ENCODE data around the gene CBX1. TPM values are rescaled to one million over a fixed set of nuclear protein-coding genes. Genes with fewer than 3 reads are reported as not detected.
A peak's percentile ranks its signal among the peaks of the same experiment; 100 is the strongest.

Gene CBX1
- total and polyA plus RNA-seq, 2 of the 13 experiments (the other 11 are each of a cell fraction or from before 2014, with no cell fraction given), result 17.8 to 108 TPM

- TF ChIP-seq AKNA (CRISPR knock-in tag; IDR thresholded peaks at IDR 0.05; ENCODE audit: borderline replicate concordance), result peak; percentile 73; the same call in 1 of the 2 replicates
- TF ChIP-seq ZBTB3 (CRISPR knock-in tag; IDR thresholded peaks at IDR 0.05; ENCODE audit: borderline replicate concordance, low read depth), result peak; percentile 90
- TF ChIP-seq SOX13 (IDR thresholded peaks at IDR 0.05), result no peak
- no peak for TF ChIP-seq SOX13 (CRISPR knock-in tag; conservative IDR thresholded peaks at IDR 0.05 in 1 of 2, IDR thresholded peaks at IDR 0.05 in 1 of 2)
- TF ChIP-seq SKI (IDR thresholded peaks at IDR 0.05; ENCODE audit: partially characterized antibody), result no peak
- TF ChIP-seq ZNF577 (CRISPR knock-in tag; IDR thresholded peaks at IDR 0.05; ENCODE audit: borderline replicate concordance, low read depth), result 0 out of 2 replicates have a peak, but pooled peaks have one; percentile 77
- peak; percentile 67; the same call in 1 of the 2 replicates for TF ChIP-seq TP53 (CRISPR knock-in tag; conservative IDR thresholded peaks at IDR 0.05)
- peak; percentile 57; the same call in 1 of the 2 replicates for TF ChIP-seq ARHGAP35 (CRISPR knock-in tag; IDR thresholded peaks at IDR 0.05; ENCODE audit: borderline replicate concordance)
- peak; percentile 41; the same call in 1 of the 2 replicates for TF ChIP-seq TOPORS (CRISPR knock-in tag; IDR thresholded peaks at IDR 0.05)
- TF ChIP-seq NCOA2 (CRISPR knock-in tag; IDR thresholded peaks at IDR 0.05), result no peak
- peak; percentile 76; the same call in 1 of the 2 replicates for TF ChIP-seq ZSCAN31 (CRISPR knock-in tag; IDR thresholded peaks at IDR 0.05; ENCODE audit: low read depth)
- TF ChIP-seq KDM3A (CRISPR knock-in tag; IDR thresholded peaks at IDR 0.05; ENCODE audit: low read depth), result 0 out of 2 replicates have a peak, but pooled peaks have one; percentile 2
- TF ChIP-seq ZNF570 (CRISPR knock-in tag; IDR thresholded peaks at IDR 0.05; ENCODE audit: borderline replicate concordance), result peak; percentile 90; the same call in 1 of the 2 replicates
- TF ChIP-seq ZNF136 (CRISPR knock-in tag; IDR thresholded peaks at IDR 0.05; ENCODE audit: low read depth), result no peak
- peak; percentile 80; the same call in 1 of the 2 replicates for TF ChIP-seq IRF9 (CRISPR knock-in tag; IDR thresholded peaks at IDR 0.05; ENCODE audit: borderline replicate concordance)
- no peak for TF ChIP-seq SMARCC2 (IDR thresholded peaks at IDR 0.05)
- peak; percentile 93 for TF ChIP-seq SNAPC4 (CRISPR knock-in tag; IDR thresholded peaks at IDR 0.05)
- peak; percentile 66; the same call in 1 of the 2 replicates for TF ChIP-seq MEIS2 (CRISPR knock-in tag; IDR thresholded peaks at IDR 0.05)
Measured at GRCh38 chr17:48047741-48048383, 53.4 kb downstream of the CBX1 start, which contains the start of gene NFE2L1 (continued).
